HG02870 (cell line): ENCODE results near the gene LRIT2.

Experiments used
- ATAC-seq: cut with Tn5 transposase; IDR thresholded peaks from one replicate; pipeline ENCODE4 v1.9.1; 2021; ENCODE audit warnings: mild to moderate bottlenecking, moderate library complexity; ENCODE audit not compliant: unreplicated experiment

The LRIT2 gene

DNA sequence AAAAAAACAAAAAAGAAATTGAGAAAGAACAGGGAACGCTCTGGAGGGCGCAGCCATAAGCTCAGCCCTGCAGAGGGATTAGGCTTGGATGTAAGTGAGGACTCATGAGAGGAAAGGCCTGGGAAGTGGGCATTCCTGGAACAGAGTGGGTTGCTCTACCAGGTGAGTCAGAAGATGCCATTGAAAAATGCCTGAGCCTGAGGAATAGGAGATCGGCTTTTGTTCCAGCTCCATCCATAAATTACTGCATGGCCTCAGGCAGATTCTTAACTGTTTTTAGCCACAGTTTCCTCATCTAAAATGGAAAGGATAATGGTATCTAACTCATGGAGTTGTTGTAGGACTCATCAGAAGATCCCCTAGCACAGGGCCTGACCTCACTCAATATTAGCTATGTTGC, 18.4 kb upstream of the LRIT2 start:
- ATAC-seq, result no peak

GRCh38 chr10:84241185-84241790, 15.9 kb upstream of the LRIT2 start, which contains the start of gene LRIT1:
Gene LRIT1 (minus strand): TSS chr10:84241546. CDS start chr10:84241439, 107 bp downstream.
- no peak for ATAC-seq

DNA sequence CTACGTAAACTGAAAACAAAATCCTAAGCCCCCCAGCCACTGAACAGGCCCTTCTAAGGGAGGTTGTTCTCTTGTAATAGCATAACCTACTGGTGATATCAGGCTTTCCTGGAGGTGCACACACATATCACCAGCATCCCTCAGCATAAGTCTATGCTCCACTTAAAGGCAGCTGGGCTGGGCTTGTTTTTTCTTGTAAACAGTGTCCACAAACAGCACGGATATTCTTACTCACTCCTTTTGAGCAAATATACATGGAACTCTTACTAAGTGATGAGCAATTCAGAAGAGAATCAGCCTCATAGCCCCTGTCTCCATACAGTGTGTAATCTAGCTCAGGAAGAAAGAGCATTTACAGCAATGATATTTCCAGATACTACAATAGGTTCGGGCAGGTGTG, 13.6 kb upstream of the LRIT2 start:
- no peak for ATAC-seq

DNA sequence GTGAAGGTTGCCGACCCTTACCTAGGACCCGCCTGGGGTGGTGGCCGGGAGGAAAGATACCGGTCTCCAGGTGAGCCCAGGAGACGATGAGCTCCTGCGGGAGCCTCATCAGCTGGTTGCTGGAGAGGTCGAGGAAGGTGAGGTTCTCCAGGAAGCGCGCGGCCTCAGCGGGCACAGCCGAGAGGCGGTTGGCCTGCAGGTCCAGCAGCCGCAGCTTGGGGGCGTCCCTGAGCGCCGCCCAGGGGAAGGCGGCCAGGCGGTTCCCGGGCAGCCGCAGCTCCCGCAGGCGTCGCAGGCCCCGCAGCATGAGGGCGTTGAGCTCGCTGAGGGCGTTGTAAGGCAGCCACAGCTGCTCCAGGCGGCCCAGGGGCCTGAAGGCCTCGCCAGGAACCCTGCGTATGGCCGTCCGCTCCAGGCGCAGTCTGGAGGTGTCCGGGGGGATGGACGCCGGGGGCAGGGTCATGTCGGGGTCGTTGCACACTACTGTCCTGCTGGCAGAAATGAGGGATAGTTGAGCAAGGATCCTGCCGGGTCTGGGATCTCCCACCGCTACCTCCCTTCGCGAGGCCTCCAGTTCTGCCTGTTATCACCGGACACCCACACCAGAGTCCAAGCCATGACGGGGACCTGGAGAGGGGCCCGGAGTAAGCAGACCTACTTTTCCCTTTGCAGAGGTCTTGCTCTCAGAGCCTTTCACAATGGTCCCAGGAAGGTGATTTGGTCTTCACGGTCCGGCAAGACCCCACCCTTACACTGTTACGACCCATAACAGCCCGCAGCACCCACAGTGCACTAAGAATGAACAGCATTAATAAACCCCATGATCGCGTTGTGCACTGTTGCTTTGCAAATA, 12.1 kb upstream of the LRIT2 start:
- no peak for ATAC-seq

GRCh38 chr10:84236807-84237198, 11.5 kb upstream of the LRIT2 start:
- ATAC-seq, result no peak

DNA sequence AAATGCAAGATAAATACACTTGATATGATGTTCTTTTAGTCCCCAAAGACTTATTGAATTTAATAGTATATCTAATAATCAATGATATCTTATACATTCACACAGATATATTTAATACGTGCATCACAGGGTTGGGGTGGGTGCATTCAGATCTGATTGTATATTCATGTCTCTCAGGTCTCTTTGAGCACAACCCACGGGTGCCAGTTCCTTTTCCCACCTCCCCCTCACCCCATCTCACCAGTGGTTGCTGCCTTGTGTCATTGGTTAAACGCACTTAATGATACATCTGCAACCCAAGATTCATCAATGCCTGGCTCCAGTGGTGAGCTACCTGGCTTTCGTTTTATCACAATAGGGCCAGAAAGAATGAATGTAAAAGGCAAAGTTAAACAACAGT, 9.8 kb upstream of the LRIT2 start:
- ATAC-seq, result no peak

DNA sequence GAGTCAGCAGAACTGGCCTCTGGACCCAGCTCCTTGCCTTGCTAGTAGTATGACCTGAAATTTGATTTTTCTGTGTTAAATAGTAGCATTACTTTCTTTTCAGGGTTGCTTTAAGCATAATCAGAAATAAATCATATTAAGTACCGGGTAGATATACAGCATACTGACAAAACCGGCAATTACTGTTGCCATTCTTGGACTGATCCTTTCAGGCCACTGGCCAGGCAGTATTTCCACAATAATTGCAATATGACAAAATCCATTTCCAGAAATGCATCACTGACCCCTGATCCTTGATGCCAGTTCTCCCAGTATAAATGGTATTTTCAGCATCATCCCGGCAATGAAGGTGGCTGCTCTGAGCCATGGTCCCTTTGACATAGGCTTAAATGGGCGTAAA, 9.1 kb upstream of the LRIT2 start:
- ATAC-seq, result no peak

DNA sequence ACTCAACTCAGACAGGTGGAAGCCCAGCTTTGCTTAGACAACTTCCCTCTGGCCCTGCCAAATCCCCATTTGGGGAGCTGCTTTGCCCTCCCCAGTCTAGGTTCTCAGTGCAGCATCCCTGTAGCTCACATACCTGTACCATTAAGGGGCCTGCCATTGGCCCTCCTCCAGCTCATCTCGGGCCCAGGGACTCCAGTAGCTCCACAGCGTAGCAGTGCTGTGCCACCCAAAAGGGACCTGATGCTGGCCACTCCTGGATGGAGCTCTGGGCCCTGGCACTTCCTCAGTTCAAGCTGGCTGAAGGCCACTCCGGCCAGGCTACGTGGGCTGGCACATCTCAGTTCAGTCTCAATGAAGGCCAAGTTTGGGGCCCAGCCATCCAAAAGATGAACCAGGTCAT, 8.6 kb upstream of the LRIT2 start:
- ATAC-seq, result no peak

GRCh38 chr10:84232376-84232775, 7.0 kb upstream of the LRIT2 start:
- ATAC-seq, result no peak

DNA sequence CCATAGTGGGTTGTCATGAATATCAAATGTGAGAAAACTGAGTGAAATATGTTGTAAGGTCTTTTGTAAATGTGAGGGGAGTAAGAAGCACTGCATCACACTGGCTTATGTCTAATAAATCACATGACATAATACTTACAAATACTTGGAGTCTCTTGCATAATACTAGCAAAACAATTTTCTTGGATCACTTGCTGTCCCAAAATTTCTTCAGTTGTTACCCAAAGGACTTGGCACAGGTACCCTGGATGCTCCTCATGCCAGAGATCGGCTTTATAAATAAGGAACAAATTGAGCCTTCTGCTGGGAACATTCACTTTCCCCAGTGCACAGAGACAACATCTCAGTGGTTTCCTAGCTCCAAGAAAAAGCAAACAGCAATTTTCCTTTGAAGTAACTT, 5.0 kb upstream of the LRIT2 start:
- ATAC-seq, result no peak

- ATAC-seq, result no peak
Measured at GRCh38 chr10:84227810-84228209, 2.5 kb upstream of the LRIT2 start.

- no peak for ATAC-seq
Measured at GRCh38 chr10:84226616-84227015, 1.3 kb upstream of the LRIT2 start.

DNA sequence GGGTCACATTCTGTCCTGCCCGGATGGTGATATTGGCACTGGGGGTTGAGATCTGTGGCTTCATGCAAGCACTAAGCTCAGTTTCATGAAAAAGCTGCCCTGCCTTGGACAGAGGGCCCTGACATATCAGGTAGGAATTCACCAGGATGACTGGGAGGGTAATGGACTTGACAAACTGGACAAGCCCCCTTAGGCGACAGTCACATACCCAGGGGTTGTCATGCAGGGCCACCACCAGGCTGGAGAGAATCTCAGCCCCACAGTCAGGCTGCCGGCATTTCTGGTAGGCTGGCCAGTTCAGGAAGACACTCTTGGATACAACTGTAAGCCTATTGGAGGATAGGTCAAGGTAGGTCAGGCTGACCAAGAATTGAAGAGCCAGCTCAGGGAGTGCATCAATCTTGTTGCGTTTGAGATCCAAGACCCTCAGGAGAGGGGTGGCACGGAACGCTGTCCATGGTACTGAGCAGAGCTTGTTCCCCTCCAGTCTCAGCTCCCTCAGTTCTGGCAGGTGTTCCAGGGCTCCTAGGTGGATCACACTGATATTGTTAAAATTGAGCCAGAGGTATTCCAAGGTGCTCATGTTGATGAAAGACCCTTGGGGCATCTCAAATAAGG, 824 bp downstream of the LRIT2 start:
- no peak for ATAC-seq

DNA sequence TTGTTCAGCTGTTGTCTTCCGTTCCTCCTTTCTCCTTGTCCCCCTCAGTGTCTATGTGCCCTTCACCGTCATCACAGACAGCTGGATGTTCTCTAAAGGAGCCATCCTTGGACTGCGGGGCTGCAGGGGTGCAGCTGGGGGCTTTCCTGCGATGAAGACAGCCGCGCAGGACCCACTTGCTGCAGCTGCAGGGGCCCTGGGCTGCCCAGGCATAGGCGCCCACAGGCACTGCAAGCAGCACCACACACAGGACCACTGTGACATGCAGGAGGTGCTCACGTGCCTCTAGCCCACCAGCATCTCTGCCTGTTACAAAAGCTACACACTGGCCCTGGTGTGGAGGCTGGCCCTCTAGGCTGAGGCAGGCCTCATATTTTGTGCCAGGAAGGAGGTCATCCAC, 3.4 kb downstream of the LRIT2 start:
- no peak for ATAC-seq

DNA sequence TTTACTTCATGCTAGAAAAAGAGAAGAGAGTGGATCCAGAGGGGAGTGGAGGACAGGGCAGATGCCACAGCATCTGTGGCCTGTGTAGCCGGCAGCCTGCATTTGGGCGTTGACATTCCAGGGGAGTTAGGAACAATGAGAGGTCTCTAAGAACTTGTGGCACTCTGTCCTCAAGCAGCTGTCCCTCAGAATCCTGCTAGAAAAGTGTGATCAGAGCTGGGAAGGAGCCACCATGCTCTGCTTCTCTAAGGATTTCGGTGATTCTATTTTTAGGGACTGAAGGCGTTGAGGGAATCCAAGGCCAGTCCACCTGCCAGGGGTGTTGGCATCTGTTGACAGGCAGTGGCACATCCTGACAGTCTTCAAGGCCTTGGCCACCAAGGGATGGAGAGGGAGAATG, 7.6 kb downstream of the LRIT2 start:
- no peak for ATAC-seq

- no peak for ATAC-seq
Measured at GRCh38 chr10:84216834-84217233, 8.5 kb downstream of the LRIT2 start.

GRCh38 chr10:84214612-84215235, 10.6 kb downstream of the LRIT2 start:
- peak; percentile 86 for ATAC-seq

DNA sequence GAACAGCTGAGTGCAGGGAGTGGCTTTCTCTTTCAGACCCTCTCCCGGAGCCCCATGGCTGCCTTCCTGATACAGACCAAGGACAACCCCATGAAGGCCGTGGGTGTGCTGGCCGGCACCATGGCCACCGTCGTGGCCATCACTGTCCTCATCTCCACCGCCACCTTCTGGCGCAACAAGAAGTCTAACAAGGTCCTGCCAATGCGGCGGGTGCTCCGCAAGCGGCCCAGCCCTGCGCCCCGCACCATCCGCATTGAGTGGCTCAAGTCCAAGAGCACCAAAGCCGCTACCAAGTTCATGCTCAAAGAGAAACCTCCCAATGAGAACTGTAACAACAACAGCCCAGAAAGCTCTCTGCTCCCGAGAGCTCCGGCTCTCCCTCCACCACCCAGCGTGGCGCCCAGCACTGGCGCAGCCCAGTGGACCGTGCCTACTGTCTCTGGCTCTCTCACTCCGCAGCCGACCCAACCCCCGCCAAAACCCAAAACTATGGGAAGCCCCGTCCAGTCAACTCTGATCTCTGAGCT, 11.2 kb downstream of the LRIT2 start:
- no peak for ATAC-seq

- ATAC-seq, result no peak
Measured at GRCh38 chr10:84213076-84213475, 12.3 kb downstream of the LRIT2 start.

DNA sequence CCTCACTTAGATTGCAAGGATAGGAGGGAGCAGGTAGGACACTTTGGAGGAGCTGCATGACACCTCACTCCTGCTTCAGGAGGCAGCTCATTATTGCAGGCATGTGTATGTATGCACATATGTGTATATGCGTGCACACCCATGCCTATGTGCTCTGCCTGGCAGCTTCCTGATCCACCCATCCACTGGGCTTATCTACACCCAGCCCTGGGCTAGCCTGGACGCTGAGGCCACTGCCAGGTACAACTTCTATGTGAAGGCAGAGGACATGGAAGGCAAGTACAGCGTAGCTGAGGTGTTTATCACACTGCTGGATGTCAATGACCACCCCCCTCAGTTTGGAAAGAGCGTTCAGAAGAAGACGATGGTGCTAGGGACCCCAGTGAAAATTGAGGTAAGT, 13.3 kb downstream of the LRIT2 start:
- no peak for ATAC-seq

DNA sequence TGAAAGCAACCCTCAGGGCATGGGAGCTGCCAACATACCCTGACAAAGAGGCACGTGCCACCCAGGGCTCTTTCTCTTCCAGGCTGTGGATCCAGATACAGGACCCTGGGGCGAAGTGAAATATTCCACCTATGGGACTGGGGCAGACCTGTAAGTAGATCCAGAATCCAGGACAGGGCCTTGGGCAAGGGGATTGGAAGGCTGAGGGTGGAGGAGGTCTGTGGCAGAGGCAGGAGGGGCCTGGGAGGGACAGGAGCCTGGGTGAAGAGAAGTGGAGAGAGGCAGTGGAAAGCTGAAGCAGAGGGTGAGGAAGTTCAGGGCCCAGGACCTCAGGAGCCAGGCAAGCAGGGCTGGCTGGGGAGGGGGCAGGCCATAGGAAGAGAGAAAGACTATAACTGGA, 13.8 kb downstream of the LRIT2 start:
- ATAC-seq, result no peak
